ENCODE measurements around the gene KRTAP9-4. TPM values are rescaled to one million over a fixed set of nuclear protein-coding genes. Genes with fewer than 3 reads are reported as not detected.
"Not testable (repeated sequence)": the region's sequence is repeated elsewhere in the genome, so short reads cannot be mapped to it uniquely, and the experiment has no call there.

Gene KRTAP9-4
- total and polyA plus RNA-seq, 2 donors: not detected

DNA sequence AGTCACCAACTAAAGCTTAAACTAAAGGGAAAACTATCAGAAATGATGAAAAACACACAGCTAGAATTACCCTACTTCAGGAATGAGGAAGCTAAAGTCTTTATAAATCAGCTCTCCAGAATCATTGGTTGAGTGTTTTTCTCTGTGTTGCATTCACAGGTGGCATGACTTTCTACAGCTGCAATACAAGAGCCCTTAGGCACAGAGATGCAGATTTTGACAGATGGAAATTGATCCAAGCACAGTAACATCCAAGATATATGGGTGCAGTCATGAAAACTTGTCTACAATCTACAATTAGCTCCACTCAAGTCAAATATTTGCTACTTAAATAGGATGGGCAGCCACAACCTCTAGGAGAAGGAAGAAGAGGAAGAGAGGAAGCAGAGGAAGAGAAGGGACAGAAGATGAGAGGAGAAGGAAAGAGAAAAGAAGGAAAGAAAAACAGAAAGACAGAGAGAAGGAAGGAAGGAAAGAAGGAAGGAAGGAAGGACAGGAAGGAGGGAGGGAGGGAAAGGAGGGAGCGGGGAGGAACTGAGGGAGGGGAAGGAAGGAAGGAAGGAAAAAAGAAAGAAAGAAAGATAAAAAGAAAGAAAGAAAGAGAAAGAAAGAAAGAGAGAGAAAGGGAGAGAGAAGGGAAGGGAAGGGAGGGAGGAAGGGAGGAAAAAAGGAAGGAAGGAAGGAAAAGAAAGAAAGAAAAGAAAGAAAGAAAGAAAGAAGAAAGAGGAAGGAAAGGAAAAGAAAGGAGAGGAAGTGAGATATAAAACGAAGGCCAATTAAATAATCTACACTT, 2.3 kb upstream of the KRTAP9-4 start:
- DNase-seq (ENCODE audit: extremely low spot score); H3K27ac ChIP-seq (ENCODE audit: low read depth); H3K4me1 ChIP-seq (ENCODE audit: insufficient read depth); H3K36me3 ChIP-seq (ENCODE audit: insufficient read depth); H3K4me3 ChIP-seq (ENCODE audit: low read depth, low read length): not testable (repeated sequence)
- WGBS: 67% methylated on average over 2 of the region's 2 CpGs

- H3K4me3 ChIP-seq (ENCODE audit: low read depth, low read length): no peak overlapping the region
- no peaks in the 10 kb centered on the region for H3K36me3 ChIP-seq (ENCODE audit: insufficient read depth)
- WGBS: 95% methylated on average over 1 of the region's 1 CpG
- DNase-seq (ENCODE audit: extremely low spot score): no peak
- no peak overlapping the region for H3K27ac ChIP-seq (ENCODE audit: low read depth)
- no peaks in the 10 kb centered on the region for H3K4me1 ChIP-seq (ENCODE audit: insufficient read depth)
Measured at GRCh38 chr17:41251261-41251660, 1.8 kb downstream of the KRTAP9-4 start.

GRCh38 chr17:41254861-41255260, 5.4 kb downstream of the KRTAP9-4 start:
- WGBS: 44% methylated on average over 1 of the region's 1 CpG
- no peak overlapping the region for H3K27ac ChIP-seq (ENCODE audit: low read depth)
- H3K4me3 ChIP-seq (ENCODE audit: low read depth, low read length): no peak overlapping the region
- DNase-seq (ENCODE audit: extremely low spot score): no peak
- no peaks in the 10 kb centered on the region for H3K4me1 ChIP-seq (ENCODE audit: insufficient read depth)
- no peaks in the 10 kb centered on the region for H3K36me3 ChIP-seq (ENCODE audit: insufficient read depth)

DNA sequence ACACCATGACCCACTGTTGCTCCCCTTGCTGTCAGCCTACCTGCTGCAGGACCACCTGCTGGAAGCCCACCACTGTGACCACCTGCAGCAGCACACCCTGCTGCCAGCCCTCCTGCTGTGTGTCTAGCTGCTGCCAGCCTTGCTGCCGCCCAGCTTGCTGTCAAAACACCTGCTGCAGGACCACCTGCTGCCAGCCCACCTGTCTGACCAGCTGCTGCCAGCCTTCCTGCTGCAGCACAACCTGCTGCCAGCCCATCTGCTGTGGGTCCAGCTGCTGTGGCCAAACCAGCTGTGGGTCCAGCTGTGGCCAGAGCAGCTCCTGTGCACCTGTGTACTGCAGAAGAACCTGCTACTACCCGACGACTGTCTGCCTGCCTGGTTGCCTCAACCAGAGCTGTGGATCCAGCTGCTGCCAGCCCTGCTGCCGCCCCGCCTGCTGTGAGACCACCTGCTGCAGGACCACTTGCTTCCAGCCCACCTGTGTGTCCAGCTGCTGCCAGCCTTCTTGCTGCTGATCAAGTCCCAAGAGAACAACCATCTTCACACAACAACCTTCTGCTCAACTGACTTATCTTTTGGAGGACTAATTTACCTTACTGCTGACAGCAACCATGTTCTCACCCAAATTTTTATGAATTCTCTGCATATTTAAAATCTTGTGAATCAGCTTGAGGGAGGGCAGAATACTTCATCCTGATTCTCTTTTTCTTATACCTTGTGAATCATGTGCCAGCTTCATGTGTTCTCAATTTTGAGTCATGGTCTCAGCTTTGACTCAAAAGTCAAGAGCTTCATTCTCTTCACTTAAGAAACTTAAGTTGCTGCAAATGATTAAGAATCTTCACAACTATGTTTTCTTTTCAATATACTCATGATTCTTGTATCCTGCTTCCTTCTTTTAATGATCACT, 6.1 kb downstream of the KRTAP9-4 start, which contains the start of gene KRTAP9-9:
TSS of gene KRTAP9-9 (plus strand) at position 4 of the 910 bp plus-strand sequence.
- H3K27ac ChIP-seq (ENCODE audit: low read depth); DNase-seq (ENCODE audit: extremely low spot score); H3K36me3 ChIP-seq (ENCODE audit: insufficient read depth); H3K4me1 ChIP-seq (ENCODE audit: insufficient read depth); H3K4me3 ChIP-seq (ENCODE audit: low read depth, low read length): not testable (repeated sequence)
- 78% methylated on average over 5 of the region's 5 CpGs for WGBS

GRCh38 chr17:41256291-41256685, 6.8 kb downstream of the KRTAP9-4 start:
- Histone ChIP-seq H3K4me3 (ENCODE audit: low read depth, low read length) (no peak overlapping the region), H3K4me1 (ENCODE audit: insufficient read depth) (no peaks in the 10 kb centered on the region), H3K27ac (ENCODE audit: low read depth) (no peak overlapping the region), H3K36me3 (ENCODE audit: insufficient read depth) (no peaks in the 10 kb centered on the region)
- DNase-seq (ENCODE audit: extremely low spot score): no peak
- WGBS: 84% methylated on average over 1 of the region's 1 CpG

GRCh38 chr17:41258406-41258805, 8.9 kb downstream of the KRTAP9-4 start:
- H3K4me1 ChIP-seq (ENCODE audit: insufficient read depth): no peaks in the 10 kb centered on the region
- H3K36me3 ChIP-seq (ENCODE audit: insufficient read depth): no peaks in the 10 kb centered on the region
- no peak for DNase-seq (ENCODE audit: extremely low spot score)
- H3K27ac ChIP-seq (ENCODE audit: low read depth): no peak overlapping the region
- H3K4me3 ChIP-seq (ENCODE audit: low read depth, low read length): no peak overlapping the region

DNA sequence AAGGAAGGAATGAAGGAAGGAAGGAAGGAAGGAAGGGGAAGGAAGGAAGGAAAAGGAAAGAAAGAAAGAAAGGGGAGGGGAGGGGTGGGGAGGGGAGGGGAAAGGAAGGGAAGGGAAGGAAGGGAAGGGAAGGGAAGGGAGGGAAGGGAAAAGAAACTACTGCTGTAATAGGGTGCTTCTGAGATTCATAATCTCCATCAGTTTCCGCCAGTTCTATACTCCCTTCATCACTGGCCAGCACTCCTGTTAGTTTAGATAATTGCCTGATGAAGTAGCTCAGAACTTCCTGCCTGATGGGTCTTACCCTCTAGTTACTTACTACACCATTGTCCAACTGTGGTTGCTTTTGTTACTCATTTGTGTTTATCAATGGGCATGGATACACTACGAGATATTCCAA, 13.7 kb downstream of the KRTAP9-4 start:
- no peak overlapping the region for H3K4me3 ChIP-seq (ENCODE audit: low read depth, low read length)
- no peaks in the 10 kb centered on the region for H3K36me3 ChIP-seq (ENCODE audit: insufficient read depth)
- 83% methylated on average over 2 of the region's 2 CpGs for WGBS
- DNase-seq (ENCODE audit: extremely low spot score): no peak
- H3K27ac ChIP-seq (ENCODE audit: low read depth): no peak overlapping the region
- H3K4me1 ChIP-seq (ENCODE audit: insufficient read depth): no peaks in the 10 kb centered on the region

- no peaks in the 10 kb centered on the region for H3K4me1 ChIP-seq (ENCODE audit: insufficient read depth)
- peak; percentile 10 for DNase-seq (ENCODE audit: extremely low spot score)
- WGBS: 69% methylated on average over 3 of the region's 3 CpGs
- H3K36me3 ChIP-seq (ENCODE audit: insufficient read depth): no peaks in the 10 kb centered on the region
- H3K27ac ChIP-seq (ENCODE audit: low read depth): no peak overlapping the region
- no peak overlapping the region for H3K4me3 ChIP-seq (ENCODE audit: low read depth, low read length)
Measured at GRCh38 chr17:41264599-41264998, 15.1 kb downstream of the KRTAP9-4 start.

DNA sequence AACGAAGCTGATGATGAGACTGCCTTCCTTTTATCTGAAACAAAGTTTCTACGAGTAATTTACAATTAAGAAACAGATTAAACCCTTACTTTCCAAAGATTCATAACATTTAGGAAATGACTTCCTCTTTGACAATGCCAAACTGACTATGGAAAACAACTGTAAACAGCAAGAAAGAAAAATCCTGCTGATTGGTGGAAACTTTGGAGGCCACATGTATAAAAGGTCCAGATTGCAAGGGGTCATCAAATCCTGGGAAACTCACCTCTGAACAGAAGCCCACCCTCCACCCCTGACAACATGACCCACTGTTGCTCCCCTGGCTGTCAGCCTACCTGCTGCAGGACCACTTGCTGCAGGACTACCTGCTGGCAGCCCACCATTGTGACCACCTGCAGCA, 15.6 kb downstream of the KRTAP9-4 start, which contains the start of gene KRTAP9-6:
TSS of gene KRTAP9-6 (plus strand) at position 301 of the 400 bp plus-strand sequence. CDS start at position 301, 0 bp downstream.
- WGBS: 38% methylated on average over 2 of the region's 2 CpGs
- H3K4me3 ChIP-seq (ENCODE audit: low read depth, low read length): no peak within 1 kb of the TSS
- no peaks in the 10 kb centered on the region for H3K36me3 ChIP-seq (ENCODE audit: insufficient read depth)
- H3K4me1 ChIP-seq (ENCODE audit: insufficient read depth): no peaks in the 10 kb centered on the region
- no peak for DNase-seq (ENCODE audit: extremely low spot score)
- H3K27ac ChIP-seq (ENCODE audit: low read depth): no peak within 1 kb of the TSS

- WGBS: 87% methylated on average over 3 of the region's 3 CpGs
- H3K4me1 ChIP-seq (ENCODE audit: insufficient read depth): no peaks in the 10 kb centered on the region
Measured at GRCh38 chr17:41267711-41268110, 18.2 kb downstream of the KRTAP9-4 start.

GRCh38 chr17:41271323-41271722, 21.8 kb downstream of the KRTAP9-4 start:
- not testable (repeated sequence) for H3K4me1 ChIP-seq (ENCODE audit: insufficient read depth); H3K4me3 ChIP-seq (ENCODE audit: low read depth, low read length); H3K27ac ChIP-seq (ENCODE audit: low read depth); DNase-seq (ENCODE audit: extremely low spot score); H3K36me3 ChIP-seq (ENCODE audit: insufficient read depth)
- WGBS: 59% methylated on average over 1 of the region's 1 CpG

More at GRCh38 chr17:41267711-41268110, 18.2 kb downstream of the KRTAP9-4 start:
- H3K36me3 ChIP-seq (ENCODE audit: insufficient read depth): no peaks in the 10 kb centered on the region
- H3K4me3 ChIP-seq (ENCODE audit: low read depth, low read length): no peak overlapping the region
- no peak overlapping the region for H3K27ac ChIP-seq (ENCODE audit: low read depth)
- no peak for DNase-seq (ENCODE audit: extremely low spot score)

DNA sequence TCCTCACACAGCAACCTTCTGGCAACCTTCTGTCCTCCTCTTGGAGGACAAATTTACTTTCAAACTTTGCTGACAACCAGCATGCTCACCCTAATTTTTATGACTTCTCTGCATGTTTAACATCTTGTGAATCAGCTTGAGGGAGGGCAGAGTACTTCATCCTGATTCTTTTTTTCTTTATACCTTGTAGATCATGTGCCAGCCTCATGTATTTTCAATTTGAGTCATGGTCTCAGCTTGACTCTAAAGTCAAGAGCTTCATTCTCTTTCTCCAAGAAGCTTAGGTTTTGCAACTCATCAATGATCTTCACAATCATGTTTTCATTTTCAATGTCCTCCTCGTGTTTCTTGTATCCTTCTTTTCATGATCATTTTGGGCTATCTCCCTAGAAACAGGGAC, 22.4 kb downstream of the KRTAP9-4 start:
- H3K27ac ChIP-seq (ENCODE audit: low read depth): no peak overlapping the region
- H3K4me1 ChIP-seq (ENCODE audit: insufficient read depth): no peaks in the 10 kb centered on the region
- H3K36me3 ChIP-seq (ENCODE audit: insufficient read depth): no peaks in the 10 kb centered on the region
- 36% methylated on average over 1 of the region's 1 CpG for WGBS
- no peak for DNase-seq (ENCODE audit: extremely low spot score)
- H3K4me3 ChIP-seq (ENCODE audit: low read depth, low read length): no peak overlapping the region

DNA sequence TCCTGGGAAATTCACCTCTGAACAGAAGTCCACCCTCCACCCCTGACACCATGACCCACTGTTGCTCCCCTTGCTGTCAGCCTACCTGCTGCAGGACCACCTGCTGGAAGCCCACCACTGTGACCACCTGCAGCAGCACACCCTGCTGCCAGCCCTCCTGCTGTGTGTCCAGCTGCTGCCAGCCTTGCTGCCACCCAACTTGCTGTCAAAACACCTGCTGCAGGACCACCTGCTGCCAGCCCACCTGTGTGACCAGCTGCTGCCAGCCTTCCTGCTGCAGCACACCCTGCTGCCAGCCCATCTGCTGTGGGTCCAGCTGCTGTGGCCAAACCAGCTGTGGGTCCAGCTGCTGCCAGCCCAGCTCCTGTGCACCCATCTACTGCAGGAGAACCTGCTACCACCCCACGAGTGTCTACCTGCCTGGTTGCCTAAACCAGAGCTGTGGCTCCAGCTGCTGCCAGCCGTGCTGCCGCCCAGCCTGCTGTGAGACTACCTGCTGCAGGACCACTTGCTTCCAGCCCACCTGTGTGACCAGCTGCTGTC, 26.2 kb downstream of the KRTAP9-4 start, which contains the start of gene KRTAP9-7:
TSS of gene KRTAP9-7 (plus strand) at position 51 of the 543 bp plus-strand sequence. CDS start at position 51, 0 bp downstream.
- not testable (repeated sequence) for H3K4me1 ChIP-seq (ENCODE audit: insufficient read depth); H3K27ac ChIP-seq (ENCODE audit: low read depth); H3K4me3 ChIP-seq (ENCODE audit: low read depth, low read length); H3K36me3 ChIP-seq (ENCODE audit: insufficient read depth); DNase-seq (ENCODE audit: extremely low spot score)
- WGBS: 78% methylated on average over 3 of the region's 3 CpGs
